GM23248 (cell line): Measurements from ENCODE around the gene ENAH. TPM values are rescaled to one million over a fixed set of nuclear protein-coding genes. Genes with fewer than 3 reads are reported as not detected.
A peak's percentile ranks its signal among the peaks of the same experiment; 100 is the strongest.

Experiments
- DNase-seq: peaks from one replicate; pipeline ENCODE4 v3.0.0-alpha.2; 2015
- H2AFZ ChIP-seq: fragments of 200-600 bp; sonication (generic); 2 replicates; pipeline ENCODE4 v1.6.1; 2016; ENCODE audit warnings: antibody characterized with exemption
- H3F3A ChIP-seq: fragments of 200-600 bp; sonication (generic); 2 replicates; pipeline ENCODE4 v1.6.1; 2016; ENCODE audit warnings: mild to moderate bottlenecking, antibody characterized with exemption, mixed run types; ENCODE audit not compliant: insufficient read depth
- H3K27ac ChIP-seq: fragments of 200-600 bp; sonication (generic); 2 replicates; pipeline ENCODE4 v1.5.1; 2016; ENCODE audit warnings: mild to moderate bottlenecking
- H3K27me3 ChIP-seq: fragments of 200-600 bp; sonication (generic); replicated peaks from 2 replicates; pipeline ENCODE4 v1.6.1; 2016; ENCODE audit warnings: mild to moderate bottlenecking; ENCODE audit not compliant: insufficient read depth
- H3K36me3 ChIP-seq: fragments of 200-600 bp; sonication (generic); 2 replicates; pipeline ENCODE4 v1.6.1; 2016; ENCODE audit warnings: low read depth, mild to moderate bottlenecking
- H3K4me1 ChIP-seq: fragments of 200-600 bp; sonication (generic); 2 replicates; pipeline ENCODE4 v1.6.1; 2016; ENCODE audit warnings: mild to moderate bottlenecking; ENCODE audit not compliant: insufficient read depth
- H3K4me2 ChIP-seq: fragments of 200-600 bp; sonication (generic); one replicate; pipeline ENCODE4 v1.6.1; 2016; ENCODE audit warnings: mild to moderate bottlenecking; ENCODE audit not compliant: unreplicated experiment
- H3K4me3 ChIP-seq: fragments of 200-600 bp; sonication (generic); 2 replicates; pipeline ENCODE4 v1.5.1; 2016; ENCODE audit warnings: mild to moderate bottlenecking
- H3K79me2 ChIP-seq: fragments of 200-600 bp; sonication (generic); 2 replicates; pipeline ENCODE4 v1.6.1; 2016; ENCODE audit warnings: mild to moderate bottlenecking; ENCODE audit not compliant: insufficient read depth
- H3K9ac ChIP-seq: fragments of 200-600 bp; sonication (generic); 2 replicates; pipeline ENCODE4 v1.6.1; 2016; ENCODE audit warnings: mild to moderate bottlenecking
- H3K9me2 ChIP-seq: fragments of 200-600 bp; sonication (generic); 2 replicates; pipeline ENCODE4 v1.6.1; 2016; ENCODE audit warnings: mixed run types, mild to moderate bottlenecking, moderate library complexity; ENCODE audit not compliant: insufficient read depth
- H3K9me3 ChIP-seq: fragments of 200-600 bp; sonication (generic); one replicate; pipeline ENCODE4 v1.6.1; 2017; ENCODE audit warnings: low read depth
- H4K20me1 ChIP-seq: fragments of 200-600 bp; sonication (generic); 2 replicates; pipeline ENCODE4 v1.6.0; 2016; ENCODE audit not compliant: insufficient read depth
- EZH2 ChIP-seq: fragments of 200-600 bp; sonication (generic); IDR thresholded peaks from 2 replicates; pipeline ENCODE4 v1.6.1; 2018; ENCODE audit warnings: antibody characterized with exemption, mild to moderate bottlenecking; ENCODE audit not compliant: insufficient read depth, poor library complexity, severe bottlenecking
- EZH2phosphoT487 ChIP-seq: fragments of 200-600 bp; sonication (generic); IDR thresholded peaks from 2 replicates; pipeline ENCODE4 v1.6.1; 2018; ENCODE audit warnings: antibody characterized with exemption, moderate library complexity, mild to moderate bottlenecking, low read depth; ENCODE audit not compliant: insufficient read depth
- WGBS, 2 experiments: methylation state at CpG; one replicate each; pipeline ENCODE4 v1.1.6; 2015 to 2017; ENCODE audit warnings: low lambda C conversion rate in 2 of 2, low coverage in 1 of 2; ENCODE audit errors: missing lambda C conversion rate in 2 of 2; 5-methylcytosine and 5-hydroxymethylcytosine counted together
- in situ Hi-C: fragments of 300-500 bp; cut with MboI; formaldehyde crosslinking; loops from 2 replicates; pipeline ENCODE4 v1.15.0; 2020
- polyA plus RNA-seq: library from polyadenylated mRNA; unstranded; fragments of >200 nt; fragmentation: Nextera tagmentation; extraction: Ambion mirVana; gene quantifications from 2 replicates; pipeline ENCODE4 v1.2.1, GENCODE V29; 2016
- total RNA-seq: library from RNA; depleted of rRNA; stranded (reverse); fragments of >200 nt; shearing (Covaris generic); gene quantifications from 2 replicates; pipeline ENCODE4 v1.2.3, GENCODE V29; 2014

The ENAH gene
- total and polyA plus RNA-seq, 2 experiments from 2014 or later = 40.1 to 125 TPM

- no peaks in the 10 kb centered on the region for H4K20me1 ChIP-seq
- H3K9ac ChIP-seq = no peak overlapping the region
- no peaks in the 10 kb centered on the region for H3K27me3 ChIP-seq
- no peaks in the 10 kb centered on the region for H3K36me3 ChIP-seq
- no peaks in the 10 kb centered on the region for H3K9me2 ChIP-seq
- no peak overlapping the region for H3K27ac ChIP-seq
- H3K4me1 ChIP-seq = peaks cover 22% of the 10 kb centered on the region
- WGBS, 2 experiments = 47 to 56% methylated on average over 3 of the region's 3 CpGs
- no peaks in the 10 kb centered on the region for H3K79me2 ChIP-seq
- H3K4me2 ChIP-seq = no peak overlapping the region
- no peak overlapping the region for H3K4me3 ChIP-seq
- no peak overlapping the region for H2AFZ ChIP-seq
- in situ Hi-C loops = no loop called here
- TF ChIP-seq EZH2 = no peak
- no peak for DNase-seq
- H3F3A ChIP-seq = peaks cover 31% of the 10 kb centered on the region
- no peaks in the 10 kb centered on the region for H3K9me3 ChIP-seq
Measured at GRCh38 chr1:225485226-225485625, 167.7 kb downstream of the ENAH start.

DNA sequence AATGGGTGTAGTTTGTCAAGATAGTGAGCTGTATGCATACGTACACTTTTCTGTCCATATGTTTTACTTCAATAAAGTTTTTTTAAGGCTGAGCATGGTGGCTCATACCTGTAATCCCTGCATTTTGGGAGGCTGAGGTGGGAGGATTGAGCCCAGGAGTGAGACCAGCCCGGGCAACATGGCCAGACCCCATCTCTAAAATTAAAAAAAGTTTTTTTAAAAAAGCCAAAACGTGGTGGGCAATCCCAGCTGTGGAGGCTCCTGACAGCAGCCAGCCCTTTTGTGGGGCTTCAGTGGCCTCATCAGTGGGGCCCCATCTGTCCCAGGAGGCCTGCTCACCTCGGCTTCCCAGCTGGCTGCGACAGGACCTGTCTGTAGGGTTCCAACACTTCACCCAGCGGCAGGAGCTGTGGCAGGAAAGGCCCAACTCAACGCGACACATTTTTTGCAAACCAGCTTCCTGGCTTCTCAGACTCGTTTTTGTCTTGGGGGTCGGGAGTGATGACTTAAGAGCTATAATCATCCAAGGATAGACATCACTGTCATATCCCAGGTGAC is 168.2 kb downstream of the ENAH start:
- H3K9me3 ChIP-seq = no peaks in the 10 kb centered on the region
- no peak for DNase-seq
- 68% methylated on average over 10 of the region's 10 CpGs for WGBS, 2 experiments
- H3F3A ChIP-seq = peaks cover 31% of the 10 kb centered on the region
- H3K79me2 ChIP-seq = no peaks in the 10 kb centered on the region
- no peak overlapping the region for H3K4me2 ChIP-seq
- in situ Hi-C loops = loop anchor here (5.0 kb wide), 1 partner anchor 498 kb away; no protein-coding TSS in a partner anchor
- H4K20me1 ChIP-seq = no peaks in the 10 kb centered on the region
- no peak overlapping the region for H2AFZ ChIP-seq
- no peak overlapping the region for H3K4me3 ChIP-seq
- TF ChIP-seq EZH2phosphoT487 (no peak), EZH2 (no peak)
- H3K9ac ChIP-seq = no peak overlapping the region
- H3K4me1 ChIP-seq = peaks cover 22% of the 10 kb centered on the region
- no peaks in the 10 kb centered on the region for H3K27me3 ChIP-seq
- H3K36me3 ChIP-seq = no peaks in the 10 kb centered on the region
- no peak overlapping the region for H3K27ac ChIP-seq
- H3K9me2 ChIP-seq = no peaks in the 10 kb centered on the region

GRCh38 chr1:225483818-225484656 is 168.9 kb downstream of the ENAH start:
- H3K4me3 ChIP-seq = no peak overlapping the region
- TF ChIP-seq EZH2 = no peak
- no peak for TF ChIP-seq EZH2phosphoT487
- peaks cover 31% of the 10 kb centered on the region for H3F3A ChIP-seq
- H2AFZ ChIP-seq = no peak overlapping the region
- no peaks in the 10 kb centered on the region for H3K36me3 ChIP-seq
- 52% methylated on average over 23 of the region's 23 CpGs for WGBS, 2 experiments
- H3K9ac ChIP-seq = no peak overlapping the region
- no peaks in the 10 kb centered on the region for H3K27me3 ChIP-seq
- no peak overlapping the region for H3K27ac ChIP-seq
- no peaks in the 10 kb centered on the region for H3K9me2 ChIP-seq
- no peaks in the 10 kb centered on the region for H3K79me2 ChIP-seq
- H3K4me1 ChIP-seq = peaks cover 22% of the 10 kb centered on the region
- H4K20me1 ChIP-seq = no peaks in the 10 kb centered on the region
- no peak for DNase-seq
- no peak overlapping the region for H3K4me2 ChIP-seq
- in situ Hi-C loops = loop anchor here (5.0 kb wide), 1 partner anchor 498 kb away; no protein-coding TSS in a partner anchor
- no peaks in the 10 kb centered on the region for H3K9me3 ChIP-seq

DNA sequence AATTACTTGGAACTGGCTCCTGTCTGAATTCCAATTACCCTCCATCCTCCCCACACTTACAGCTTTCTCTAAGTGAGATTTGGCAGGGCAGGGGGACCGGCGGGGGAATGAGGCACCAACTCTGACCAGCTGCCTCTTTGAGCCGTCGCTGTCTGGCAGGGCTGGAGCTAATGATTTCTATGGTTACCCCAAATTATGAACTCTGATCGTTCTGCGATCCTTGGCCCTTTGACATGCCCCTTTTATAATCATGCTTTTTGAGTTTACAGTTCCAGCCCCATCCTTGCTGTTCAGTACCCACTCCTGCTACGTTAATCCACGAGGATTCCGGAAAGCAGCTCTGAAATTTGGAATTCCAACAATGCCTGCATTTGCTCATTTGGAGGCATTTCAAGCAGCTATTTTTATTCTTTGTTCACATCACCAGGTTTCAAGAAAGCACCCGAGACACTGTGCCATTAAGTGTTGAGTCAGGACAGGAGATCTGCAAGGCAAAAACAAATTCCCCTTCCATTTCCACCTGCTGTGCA is 170.4 kb downstream of the ENAH start:
- H3K27ac ChIP-seq = peak overlapping the region; percentile 18
- no peaks in the 10 kb centered on the region for H3K9me2 ChIP-seq
- H3F3A ChIP-seq = peaks cover 27% of the 10 kb centered on the region
- H2AFZ ChIP-seq = peak overlapping the region; percentile 40; the same call in 1 of the 2 replicates
- no peaks in the 10 kb centered on the region for H3K27me3 ChIP-seq
- H3K4me1 ChIP-seq = peaks cover 22% of the 10 kb centered on the region
- H4K20me1 ChIP-seq = no peaks in the 10 kb centered on the region
- in situ Hi-C loops = loop anchor here (5.0 kb wide), 1 partner anchor 500 kb away; no protein-coding TSS in a partner anchor
- H3K79me2 ChIP-seq = no peaks in the 10 kb centered on the region
- TF ChIP-seq EZH2phosphoT487 (no peak), EZH2 (no peak)
- peak overlapping the region; percentile 34 for H3K4me3 ChIP-seq
- 2 to 3% methylated on average over 10 of the region's 10 CpGs for WGBS, 2 experiments
- H3K9me3 ChIP-seq = no peaks in the 10 kb centered on the region
- no peak overlapping the region for H3K9ac ChIP-seq
- H3K4me2 ChIP-seq = peak overlapping the region; percentile 62
- DNase-seq = peak; percentile 72
- no peaks in the 10 kb centered on the region for H3K36me3 ChIP-seq
